Stimulated activated CD4-positive, alpha-beta T cell treated with anti-CD3 and anti-CD28 coated beads, Interleukin-4, amount 100 ng/mL, for 24 hours (primary cell): ENCODE results near the gene ZC3H12A.

Experiments
- DNase-seq: peaks from one replicate; pipeline ENCODE4 v3.0.0-alpha.2; 2020

ZC3H12A gene

DNA sequence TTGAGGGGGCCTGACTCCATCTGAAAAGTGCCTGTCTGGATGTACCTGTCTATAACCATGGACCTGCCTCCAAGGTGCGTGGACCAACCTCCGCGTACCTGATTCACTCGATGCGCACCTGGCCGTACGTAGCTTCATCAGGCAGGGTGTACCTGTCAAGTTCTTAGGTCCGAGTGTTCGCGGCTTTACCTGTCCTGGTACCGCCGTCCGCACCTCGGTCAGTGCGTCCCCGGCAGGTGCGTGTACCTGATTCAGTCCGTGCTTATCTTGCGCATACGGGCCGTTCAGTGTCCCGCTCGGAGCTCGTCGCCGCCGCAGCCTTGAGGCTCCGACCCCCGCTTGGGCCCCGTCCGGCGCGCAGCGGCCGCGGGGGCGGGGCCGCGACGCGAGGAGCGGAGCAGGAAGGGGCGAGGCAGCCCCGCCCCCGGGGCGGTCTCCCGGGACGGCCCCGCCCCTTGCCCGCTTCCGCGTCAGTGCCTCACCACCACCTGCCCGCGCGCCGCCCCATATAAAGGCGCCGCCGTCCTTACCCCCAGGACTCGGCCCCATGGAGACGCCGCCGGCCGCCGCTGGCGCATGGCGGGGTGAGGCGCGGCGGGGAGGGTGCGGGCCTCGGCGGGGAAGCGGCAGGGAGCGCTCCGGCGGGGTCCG, at the start of gene ZC3H12A:
Gene ZC3H12A, plus strand, starts transcription at position 535 of the 651 bp plus-strand sequence. CDS start 917 bp downstream, outside the sequence.
- peak; percentile 92 for DNase-seq

DNA sequence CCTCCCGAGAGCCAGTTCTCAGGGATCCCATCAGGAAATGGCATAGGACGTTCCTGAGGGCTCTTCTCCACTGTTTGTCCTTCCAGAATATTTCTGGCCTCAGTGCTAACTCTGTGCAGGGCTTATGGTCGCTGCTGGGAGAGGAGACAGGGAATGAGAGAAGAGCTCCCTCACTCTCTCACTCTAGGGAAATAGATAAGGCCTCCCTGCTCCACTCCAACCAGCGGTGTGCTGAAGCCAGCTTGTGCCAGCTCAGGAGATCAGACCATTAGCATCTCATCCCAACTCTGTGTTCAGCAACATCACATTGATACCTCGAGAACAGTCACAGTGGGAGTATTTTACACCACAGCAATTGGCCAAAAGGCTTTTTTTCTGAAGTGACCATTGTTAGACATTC, 49.2 kb upstream of the ZC3H12A start:
- DNase-seq = no peak

DNA sequence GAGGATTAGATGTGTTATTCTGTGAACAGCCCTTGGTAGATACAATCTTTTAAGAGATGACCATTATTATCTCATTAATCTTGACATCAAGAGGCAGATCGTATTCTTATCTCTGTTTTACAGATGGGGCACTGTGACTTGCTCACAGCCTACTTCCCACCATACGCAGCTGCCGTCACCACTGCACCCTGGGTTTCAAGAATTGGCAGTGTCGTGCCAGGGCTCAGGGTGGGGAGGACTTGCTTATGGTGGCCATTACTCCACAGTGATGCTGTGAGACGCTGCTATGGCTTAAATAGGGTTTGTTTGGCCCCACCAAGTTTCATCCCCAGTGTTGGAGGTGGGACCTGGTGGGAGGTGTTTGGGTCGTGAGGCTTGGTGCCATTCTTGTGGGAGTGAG, 45.4 kb upstream of the ZC3H12A start:
- DNase-seq = no peak

DNA sequence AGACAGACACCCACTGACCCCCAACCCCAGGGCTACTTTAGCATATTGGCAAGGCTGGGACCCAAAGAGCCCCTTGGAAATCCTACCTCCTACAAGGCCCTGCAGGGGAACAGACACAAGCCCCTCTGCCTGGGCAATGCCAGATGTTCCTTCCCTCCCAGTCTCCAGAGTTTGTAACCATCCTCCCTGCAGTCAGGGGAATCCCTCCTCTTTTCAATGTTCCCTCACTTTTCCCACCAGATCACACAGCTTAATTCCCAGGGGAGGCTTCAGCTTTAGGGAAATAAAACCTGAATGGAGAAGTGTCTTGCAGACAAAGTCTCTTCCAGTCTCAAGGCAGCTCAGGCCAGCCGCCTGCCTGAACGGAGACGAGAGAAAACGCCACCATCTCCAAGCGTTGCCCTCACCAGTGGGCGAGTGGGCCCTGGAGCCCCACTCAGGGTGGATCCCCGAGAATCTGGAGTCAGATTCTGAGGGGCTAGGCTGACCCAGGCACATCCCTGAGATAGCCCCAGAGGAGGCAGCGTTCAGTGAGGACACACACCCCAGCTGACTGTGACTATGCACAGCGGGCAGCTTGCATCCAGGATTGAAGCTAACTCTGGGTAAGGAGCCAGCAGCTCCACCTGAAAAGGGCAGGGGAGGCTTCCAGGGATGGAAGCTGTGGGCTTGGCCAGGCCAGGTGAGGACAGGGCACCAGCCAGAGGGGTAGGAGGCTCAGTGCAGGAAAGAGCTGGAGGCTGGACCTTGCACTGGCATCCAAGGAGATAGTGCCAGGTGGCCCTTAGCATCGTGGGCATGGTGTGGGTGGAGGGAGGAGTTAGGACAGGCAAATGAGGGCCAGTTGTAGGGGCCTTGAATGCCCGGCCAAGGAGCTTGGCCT, 44.0 kb upstream of the ZC3H12A start:
- no peak for DNase-seq

DNA sequence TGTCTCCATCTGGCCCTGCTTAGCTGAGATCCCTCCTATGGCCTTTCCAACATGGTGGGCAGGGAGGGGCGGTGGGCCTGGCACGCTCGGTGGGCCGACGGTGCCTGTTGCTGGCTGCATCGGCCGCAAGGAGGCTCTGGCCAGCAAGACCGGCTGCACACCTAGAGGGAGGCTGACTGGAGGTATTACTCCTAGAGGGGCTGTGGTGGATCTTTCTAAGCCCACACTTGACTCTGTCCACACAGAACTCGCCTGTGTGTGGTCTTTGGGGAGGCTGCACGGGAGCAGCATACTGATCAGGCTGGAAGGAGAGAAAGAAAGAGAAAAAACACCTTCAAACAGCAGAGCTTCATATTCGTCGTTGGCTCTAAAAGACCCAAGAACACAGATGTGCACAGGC, 41.7 kb upstream of the ZC3H12A start:
- no peak for DNase-seq

DNA sequence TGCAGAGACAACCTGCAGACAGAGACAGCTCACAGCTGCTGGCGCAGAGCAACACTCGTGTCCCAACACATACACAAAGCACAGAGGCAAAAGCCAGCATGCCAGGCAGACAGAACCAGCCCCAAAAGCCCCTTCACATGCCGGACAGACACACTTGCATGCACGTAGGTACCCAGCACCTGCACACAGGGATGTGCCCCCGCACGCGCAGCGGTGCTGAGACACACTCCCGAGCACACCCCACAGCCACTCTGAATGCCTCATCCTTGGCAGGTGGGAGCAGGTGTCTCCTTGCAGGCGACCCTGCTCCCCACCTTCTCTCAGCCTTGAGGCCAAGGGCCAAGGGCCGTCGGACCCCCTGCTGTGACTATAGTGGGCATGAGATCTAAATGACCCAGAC, 41.2 kb upstream of the ZC3H12A start:
- no peak for DNase-seq

DNA sequence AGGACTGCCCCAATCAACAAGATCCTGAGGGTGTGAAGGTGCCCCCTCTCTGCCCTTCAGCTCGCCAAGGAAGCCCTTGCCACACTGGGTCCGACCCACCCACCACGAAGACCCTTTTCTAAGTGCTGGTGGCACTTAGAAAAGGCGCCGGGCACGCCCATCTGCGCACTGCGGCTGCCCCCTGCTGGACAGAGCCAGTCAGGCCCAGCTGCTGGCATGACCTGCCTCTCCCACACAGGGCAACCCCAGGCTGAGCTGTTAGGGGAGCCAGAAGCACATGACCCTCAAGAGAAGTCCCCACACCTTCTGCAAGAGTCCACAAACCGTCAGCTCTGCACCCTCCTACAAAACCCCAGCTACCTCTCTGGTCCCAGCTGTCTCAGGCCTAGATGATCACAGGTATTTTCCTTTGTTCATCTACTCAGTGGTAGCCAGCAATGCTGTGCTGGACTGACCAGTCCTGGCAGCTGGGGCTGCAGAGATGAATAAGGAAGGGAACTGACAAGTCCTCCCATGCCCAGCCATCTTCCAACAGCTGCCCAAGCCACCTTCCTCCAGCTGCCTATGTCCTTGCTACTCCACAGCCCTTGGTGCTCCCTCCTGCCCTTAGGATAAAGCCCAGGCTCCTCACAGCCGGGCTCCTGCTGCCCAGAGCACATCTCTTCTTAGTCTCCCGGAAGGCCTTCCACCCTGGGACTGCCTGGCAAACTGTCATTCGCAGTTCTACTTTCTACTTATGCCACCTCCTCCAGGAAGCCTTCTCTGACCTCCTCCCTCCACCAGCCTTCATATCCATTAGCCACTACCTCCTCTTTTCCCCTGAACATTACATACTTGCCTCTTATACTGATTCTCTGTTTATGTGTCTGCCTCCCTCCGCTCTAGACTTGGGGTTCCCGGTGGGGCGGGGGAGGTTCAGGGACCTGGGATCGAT, 39.8 kb upstream of the ZC3H12A start:
- DNase-seq = peak; percentile 78

DNA sequence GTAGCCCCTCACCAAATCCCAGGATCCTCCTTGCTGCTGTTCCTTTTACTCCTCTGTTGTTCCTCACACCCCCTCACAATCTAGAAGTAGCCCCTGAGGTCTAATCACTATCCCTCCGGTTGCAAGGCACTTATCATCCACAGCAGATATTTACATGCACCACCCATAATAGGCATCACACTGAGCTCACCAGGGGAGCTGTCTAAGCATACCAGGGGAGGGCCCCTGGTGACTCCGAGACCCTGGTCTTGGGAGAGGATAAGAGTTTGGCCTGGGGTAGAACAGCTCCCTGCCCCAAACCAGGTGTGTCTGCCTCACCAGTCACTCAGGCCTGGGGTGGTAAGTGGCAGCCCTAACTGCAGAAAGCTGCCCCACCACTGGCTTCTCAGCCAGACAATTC, 37.3 kb upstream of the ZC3H12A start:
- DNase-seq = no peak

DNA sequence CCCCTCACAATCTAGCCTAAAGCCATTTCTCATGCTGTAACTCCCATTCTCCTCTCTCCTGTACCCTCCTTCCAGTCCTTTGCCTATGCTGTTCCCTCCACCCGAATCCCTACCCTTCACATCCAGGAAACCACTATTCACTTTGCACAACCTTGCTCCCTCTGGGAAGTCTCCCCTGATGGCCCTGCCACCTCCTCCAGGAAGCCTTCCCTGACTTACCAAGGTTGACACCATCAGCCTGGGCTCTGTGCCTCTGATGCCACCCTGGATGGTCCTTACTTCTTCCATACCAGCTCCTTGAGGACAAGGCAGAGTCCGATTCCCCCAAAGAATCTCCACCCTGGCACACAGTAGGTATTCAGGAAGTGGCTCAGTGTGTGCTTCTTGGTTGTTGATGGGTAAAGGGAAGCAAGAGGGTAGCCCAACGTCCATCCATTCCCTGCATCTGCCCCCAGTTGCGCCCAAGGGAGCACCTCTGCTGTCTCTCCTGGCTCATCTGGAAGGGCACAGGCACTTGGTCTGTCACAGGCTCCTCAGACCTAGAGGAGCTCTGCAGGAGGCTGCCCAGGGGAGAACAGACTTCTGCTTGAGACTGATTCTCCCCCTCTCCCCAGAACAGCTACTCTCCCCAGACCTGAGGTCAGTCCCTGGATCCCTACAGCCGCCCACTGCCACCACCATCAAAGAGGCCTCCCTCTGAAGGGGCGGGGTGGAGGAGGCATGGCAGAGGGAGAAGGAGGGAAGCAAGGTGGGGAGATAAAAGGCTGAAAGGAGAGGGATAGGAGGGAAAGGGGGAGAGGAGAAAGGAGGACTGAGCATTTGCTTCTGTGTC, 36.1 kb upstream of the ZC3H12A start:
- no peak for DNase-seq

DNA sequence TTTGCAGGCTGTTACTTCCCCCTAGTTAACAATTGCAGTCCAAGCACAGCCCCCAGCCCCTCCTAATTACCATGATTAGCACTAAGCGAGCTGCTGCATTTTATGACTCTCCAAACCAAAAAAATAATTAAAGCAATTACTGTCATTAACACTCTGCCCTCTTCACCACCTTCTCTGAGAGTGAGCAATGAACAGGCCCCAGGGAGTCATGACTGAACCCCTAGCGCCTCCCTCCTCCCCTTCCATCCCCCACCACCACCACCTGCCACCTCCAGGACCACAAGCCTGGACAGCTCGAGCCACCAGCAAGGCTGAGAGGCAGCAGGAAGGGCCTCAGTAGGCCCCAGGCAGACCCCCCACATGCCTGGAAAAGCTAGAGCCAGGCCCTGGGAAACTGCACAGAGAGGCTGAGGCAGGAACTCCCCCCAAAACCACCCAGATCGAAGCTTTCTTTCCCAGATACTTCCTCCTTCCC, 35.5 kb upstream of the ZC3H12A start:
- no peak for DNase-seq

DNA sequence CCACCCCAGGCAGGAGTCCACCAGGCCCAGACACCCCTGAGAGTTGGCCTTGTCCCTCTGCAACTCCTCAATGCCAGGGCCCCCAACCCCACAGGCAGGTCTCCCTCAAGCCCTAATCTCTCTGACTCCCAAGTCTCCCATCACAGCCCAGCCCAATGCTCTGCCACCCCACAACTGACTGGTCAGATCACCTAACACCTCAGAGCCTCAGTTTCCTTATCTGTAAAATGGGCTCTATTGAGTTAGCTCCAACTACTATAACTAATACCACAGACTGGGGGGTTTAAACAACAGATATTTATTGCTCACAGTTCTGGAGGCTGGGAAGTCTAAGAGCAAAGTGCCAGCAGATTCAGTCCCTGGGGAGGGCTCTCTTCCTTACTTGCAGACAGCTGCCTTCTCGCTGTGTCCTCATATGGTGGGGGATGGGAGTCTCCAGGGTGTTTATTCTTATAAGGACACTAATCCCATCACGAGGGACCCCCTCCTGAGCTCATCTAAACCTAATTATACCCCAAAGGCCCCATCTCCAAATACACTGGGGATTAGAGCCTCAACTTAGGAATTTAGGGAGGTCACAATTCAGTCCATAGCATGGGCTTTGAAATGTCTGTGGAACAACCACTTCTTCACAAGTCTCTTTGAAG, 34.9 kb upstream of the ZC3H12A start:
- DNase-seq = no peak

DNA sequence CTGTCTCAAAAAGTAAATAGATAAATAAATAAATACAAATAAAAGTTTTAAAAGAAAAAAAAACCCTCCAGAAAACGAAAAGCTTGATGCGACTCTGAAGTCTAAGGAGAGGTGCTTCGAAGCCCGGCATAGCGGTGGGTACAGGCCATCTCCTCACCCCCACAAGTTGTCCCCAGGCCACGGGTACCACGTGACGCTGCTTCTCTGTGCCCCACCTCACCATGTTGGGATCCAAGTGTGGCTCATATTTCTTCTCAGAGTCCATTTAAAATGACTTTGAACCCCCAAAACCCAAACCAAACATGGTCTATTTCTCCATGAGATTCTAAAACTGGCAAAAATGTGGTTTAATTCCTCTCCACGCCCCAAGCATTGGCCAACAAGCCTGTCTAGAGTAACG, 32.9 kb upstream of the ZC3H12A start:
- DNase-seq = no peak

DNA sequence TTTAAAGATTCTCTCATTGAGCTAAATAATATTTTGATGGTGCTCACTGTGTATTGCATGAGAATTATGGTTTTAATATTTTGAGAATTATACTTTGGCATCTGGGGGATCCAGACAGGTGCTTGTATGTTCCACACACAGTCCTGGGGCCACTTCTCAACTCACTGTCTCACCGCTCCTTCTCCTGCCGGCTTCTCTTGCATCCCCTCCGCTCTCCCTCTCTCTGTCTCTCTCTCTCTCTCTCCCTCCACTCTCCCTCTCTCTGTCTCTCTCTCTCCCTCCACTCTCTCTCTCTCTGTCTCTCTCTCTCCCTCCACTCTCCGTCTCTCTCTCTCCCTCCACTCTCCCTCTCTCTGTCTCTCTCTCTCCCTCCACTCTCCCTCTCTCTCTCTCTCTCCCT, 32.2 kb upstream of the ZC3H12A start:
- no peak for DNase-seq

DNA sequence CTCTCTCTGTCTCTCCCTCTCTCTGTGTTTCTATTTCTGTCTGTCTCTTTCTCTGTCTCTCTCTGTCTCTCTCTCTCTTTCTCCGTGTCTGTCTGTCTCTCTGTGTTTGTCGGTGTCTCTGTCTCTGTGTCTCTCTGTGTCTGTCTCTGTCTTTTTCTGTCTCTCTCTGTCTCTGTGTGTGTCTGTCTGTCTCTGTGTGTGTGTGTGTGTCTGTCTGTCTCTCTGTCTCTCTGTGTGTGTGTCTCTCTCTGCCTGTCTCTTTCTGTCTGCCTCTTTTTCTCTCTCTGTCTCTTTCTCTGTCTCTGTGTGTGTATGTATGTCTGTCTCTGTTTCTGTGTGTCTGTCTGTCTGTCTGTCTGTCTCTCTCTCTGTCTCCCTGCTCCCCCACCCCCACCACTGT, 31.7 kb upstream of the ZC3H12A start:
- no peak for DNase-seq

DNA sequence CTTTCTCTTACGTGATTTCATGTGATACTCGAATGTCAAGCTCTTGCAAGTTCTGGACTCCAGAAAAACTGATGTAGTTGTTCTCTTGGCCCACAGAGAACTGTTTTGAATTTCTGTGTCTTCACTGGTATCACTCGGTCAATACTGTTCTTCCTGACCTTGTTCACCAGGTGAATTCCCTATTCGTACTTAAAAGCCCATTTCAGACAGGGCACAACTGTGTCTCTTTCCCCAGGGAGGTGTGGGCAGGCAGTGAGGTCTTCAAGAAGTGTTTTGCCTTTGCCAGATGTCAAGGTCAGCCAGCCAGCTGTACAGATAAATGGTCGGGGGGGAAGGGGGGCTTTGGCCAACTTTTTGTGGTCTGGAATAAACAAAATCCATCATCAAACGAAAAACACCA, 27.5 kb upstream of the ZC3H12A start:
- no peak for DNase-seq

DNA sequence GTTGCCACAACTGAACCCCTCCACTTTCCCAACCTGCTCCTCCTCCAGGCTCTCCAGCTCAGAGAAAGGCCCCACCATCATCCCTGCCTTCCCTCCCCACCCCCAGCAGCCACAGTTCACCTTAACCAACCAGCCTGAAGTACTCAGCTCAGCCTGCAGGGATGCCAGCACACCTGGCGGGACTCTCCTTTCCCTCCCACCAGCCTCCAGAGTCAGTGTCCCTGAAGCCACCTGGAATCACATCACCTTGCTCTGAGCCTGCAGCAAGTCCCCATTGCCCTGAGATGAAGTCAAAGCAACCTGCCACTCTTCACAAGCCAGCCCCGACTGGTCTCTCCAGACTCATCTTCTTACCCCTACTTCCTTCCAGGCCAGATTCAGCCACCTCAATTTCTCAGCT, 26.2 kb upstream of the ZC3H12A start:
- DNase-seq = no peak

DNA sequence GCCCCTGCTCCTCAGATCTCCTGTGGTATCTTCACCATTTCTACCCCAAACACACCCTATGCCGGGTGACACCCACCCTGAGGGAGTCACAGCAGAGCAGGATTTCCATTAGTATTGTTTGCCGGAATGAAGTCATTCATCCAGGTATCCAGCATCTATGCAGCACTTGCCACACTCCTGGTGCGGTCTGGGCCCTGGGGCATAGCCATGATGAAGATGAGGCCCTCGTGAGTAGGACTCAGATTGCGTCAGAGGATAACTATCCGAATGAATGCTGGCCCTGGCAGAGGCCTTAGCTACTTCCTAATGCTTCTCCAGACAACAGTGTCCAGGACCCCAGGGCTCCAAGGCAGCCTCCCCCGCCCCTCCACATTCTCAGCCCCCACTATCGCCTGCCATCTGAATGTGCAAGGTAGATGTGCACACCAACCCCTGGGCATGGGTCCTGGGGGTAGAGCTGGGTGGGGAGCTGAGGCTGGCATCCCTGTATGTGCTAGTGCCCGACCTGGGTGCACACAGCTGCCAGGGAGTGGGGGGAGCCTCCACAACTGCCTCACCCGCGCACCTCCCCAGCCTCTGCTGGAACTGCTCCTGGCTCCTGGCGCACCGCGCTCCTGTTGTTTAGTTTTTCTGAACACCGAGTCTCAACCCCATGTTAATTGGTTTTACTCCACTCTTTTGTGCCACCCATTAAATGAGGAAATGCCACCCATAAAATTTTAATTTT, 25.5 kb upstream of the ZC3H12A start:
- no peak for DNase-seq

DNA sequence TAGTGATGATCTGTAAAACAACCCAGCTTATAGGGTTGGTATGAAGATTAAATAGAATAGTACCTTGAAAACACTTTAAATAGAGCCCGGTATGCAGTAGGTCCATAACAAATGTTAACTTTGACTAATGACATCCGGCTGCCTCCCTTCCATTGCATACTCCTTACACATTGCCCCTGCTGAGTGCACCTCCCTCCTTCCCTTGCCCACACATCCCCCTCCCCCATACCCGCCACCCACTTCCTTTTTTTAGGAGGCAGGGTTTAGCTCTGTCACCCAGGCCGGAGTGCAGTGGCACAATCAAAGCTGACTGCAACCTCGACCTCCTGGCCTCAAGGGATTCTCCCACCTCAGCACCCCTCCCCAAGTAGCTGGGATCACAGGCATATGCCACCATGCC, 24.4 kb upstream of the ZC3H12A start:
- no peak for DNase-seq

DNA sequence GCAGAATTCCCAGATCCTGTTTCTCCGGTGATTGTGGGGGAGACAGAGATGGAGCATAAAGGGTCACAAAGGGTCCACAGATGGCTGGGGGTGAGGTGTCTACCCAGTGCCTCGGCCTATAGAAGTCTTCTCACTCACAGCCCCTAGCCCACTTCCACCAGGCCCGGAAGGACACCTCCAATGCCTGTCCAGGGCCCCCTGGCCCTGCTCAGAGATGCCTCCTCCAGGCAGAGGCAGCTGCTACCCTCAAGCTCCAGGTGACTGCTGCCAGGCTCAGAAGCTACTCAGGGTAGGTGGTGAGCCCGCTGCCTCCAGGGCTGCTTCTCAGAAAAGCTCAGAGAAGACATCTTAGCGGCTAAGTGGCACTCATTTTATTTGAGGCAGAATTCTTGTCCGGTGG, 22.0 kb upstream of the ZC3H12A start:
- no peak for DNase-seq

DNA sequence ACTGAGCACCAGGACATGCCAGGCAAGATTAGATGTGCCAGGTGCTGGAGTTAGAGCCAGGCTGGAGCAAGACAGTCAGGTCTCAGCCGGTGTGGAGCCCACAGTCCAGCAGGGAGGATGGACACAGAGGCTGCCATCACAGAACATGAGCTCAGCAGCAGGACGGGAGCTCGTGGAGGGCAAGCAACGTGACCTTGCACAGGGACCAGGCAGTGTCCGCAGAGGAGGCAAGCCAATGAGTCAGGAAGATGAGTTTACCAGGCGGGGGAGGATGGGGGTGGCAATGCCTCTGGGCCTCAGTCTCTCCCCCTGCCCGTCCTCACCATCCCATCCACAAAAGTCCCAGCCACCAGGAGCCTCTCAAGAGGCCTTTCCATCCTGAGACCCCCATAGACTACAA, 20.7 kb upstream of the ZC3H12A start:
- DNase-seq = no peak

DNA sequence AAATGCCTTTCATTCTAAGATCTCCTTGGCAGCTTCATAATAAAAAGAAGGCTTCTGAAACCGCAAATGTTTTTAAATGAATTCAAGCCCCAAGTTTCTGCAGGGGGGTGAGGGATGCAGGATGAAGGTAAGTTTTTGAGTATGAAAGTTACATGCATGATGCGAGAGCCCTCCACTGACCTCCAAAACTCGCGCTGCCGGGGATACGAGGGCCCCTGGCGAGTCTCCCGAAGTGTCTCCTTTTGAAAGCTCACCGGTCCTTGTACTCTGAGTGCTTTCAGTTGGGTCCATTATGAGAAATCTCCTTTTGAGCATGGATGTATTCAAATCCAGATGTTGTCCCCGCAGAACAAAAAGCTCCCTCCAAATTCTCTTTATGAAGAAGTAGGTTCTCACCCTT, 18.9 kb upstream of the ZC3H12A start:
- DNase-seq = no peak
